Heart left ventricle (tissue), 13 donors: ENCODE results near the gene RUNX1.

Experiments used
- POLR2A ChIP-seq, 2 donors: fragments of 450-650 bp; IDR thresholded peaks; one replicate each; pipeline ENCODE4 v1.6.1; 2017; ENCODE audit warnings: antibody characterized with exemption in 2 of 2, mild to moderate bottlenecking in 2 of 2, moderate library complexity in 2 of 2
- TF ChIP-seq, protein P1 (sequence below), 12 donors: fragments of 200-600 bp; sonication (generic) in 4 of 12; IDR thresholded peaks; one replicate each; pipeline versions ENCODE4 v1.5.0 to v1.8.0; 2018 to 2022; ENCODE audit warnings: antibody characterized with exemption in 12 of 12, mild to moderate bottlenecking in 5 of 12
- donor health status: ischemic (EF 13 %, LVEDD 7.1; RV severe dilation, severe dysfunction).
- donor health status: DM: no; HTN: yes; CAD: no.
- donor health status: DM: no; HTN: no; CAD: no.
- donor health status: ischemic (EF 25% LVEDD 6.9; RV normal size, moderate dysfunction).
- donor health status: ischemic (EF 25% LVEDD 5.7; RV mildly dilated, moderate dysfunction).
- donor health status: ischemic (EF 35%, LVEDD 5.7; RV mildly dilated, moderate dysfunction).
- donor health status: nonischemic (EF 11% LVEDD 7.7; RV severe dilation, severe dysfunction).
- donor health status: DM: yes; HTN: yes; CAD: no.
- donor health status: PGD.
- donor health status: ischemic (EF 29% LVEDD 5.4; RV normal size, mild dysfunction).
- donor health status: nonischemic (EF 23%, LVEDD 6.1; RV moderate dilation, normal function).

DNA sequence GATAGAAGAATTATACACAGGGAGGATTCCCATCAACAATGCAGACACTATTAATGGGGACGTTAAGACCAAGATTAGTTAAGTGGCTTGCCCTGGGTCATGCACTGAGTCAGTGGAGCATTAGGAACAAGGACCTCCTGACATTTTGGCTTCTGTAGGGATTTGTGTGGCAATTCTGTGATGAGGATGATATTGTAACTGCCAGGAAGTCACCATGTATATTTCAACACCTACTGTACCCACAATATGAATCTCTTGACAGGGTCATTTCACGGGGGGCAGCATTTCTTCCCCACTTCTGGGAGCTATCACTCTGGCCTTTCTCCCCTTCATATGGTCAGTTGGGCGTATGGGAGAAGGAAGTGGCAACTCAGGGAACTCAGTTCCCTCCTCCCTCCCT is 134.9 kb downstream of the RUNX1 start:
- TF ChIP-seq, protein P1, sequence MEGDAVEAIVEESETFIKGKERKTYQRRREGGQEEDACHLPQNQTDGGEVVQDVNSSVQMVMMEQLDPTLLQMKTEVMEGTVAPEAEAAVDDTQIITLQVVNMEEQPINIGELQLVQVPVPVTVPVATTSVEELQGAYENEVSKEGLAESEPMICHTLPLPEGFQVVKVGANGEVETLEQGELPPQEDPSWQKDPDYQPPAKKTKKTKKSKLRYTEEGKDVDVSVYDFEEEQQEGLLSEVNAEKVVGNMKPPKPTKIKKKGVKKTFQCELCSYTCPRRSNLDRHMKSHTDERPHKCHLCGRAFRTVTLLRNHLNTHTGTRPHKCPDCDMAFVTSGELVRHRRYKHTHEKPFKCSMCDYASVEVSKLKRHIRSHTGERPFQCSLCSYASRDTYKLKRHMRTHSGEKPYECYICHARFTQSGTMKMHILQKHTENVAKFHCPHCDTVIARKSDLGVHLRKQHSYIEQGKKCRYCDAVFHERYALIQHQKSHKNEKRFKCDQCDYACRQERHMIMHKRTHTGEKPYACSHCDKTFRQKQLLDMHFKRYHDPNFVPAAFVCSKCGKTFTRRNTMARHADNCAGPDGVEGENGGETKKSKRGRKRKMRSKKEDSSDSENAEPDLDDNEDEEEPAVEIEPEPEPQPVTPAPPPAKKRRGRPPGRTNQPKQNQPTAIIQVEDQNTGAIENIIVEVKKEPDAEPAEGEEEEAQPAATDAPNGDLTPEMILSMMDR (IDR thresholded peaks at IDR 0.05): no peak
- TF ChIP-seq POLR2A (IDR thresholded peaks at IDR 0.05): no peak
